Stimulated activated naive B cell treated with anti-CD40 and anti-IgM and Interleukin-4, amounts not matched to agents 10 μg/mL and 1 μg/mL and 100 μg/mL, for 72 hours (primary cell): ENCODE data around the gene RPL27A.
A peak's percentile ranks its signal among the peaks of the same experiment; 100 is the strongest.

Source experiments
- ATAC-seq, 2 donors: fragments of 150-1000 bp; cut with Tn5 transposase; replicated peaks; 2 replicates each; pipeline ENCODE4 v1.10.0; 2021; ENCODE audit warnings: moderate library complexity in 1 of 2
- DNase-seq: peaks from one replicate; pipeline ENCODE4 v3.0.0; 2021
- H3K27ac Mint-ChIP-seq: one replicate; pipeline ENCODE4 v1.8.0; 2022; ENCODE audit warnings: mild to moderate bottlenecking, mixed read lengths
- H3K27me3 Mint-ChIP-seq, 2 donors: one replicate each; pipeline ENCODE4 v1.8.0; 2022; ENCODE audit warnings: mixed read lengths in 2 of 2
- H3K36me3 Mint-ChIP-seq, 2 donors: one replicate each; pipeline ENCODE4 v1.8.0; 2022; ENCODE audit warnings: mixed read lengths in 2 of 2, mild to moderate bottlenecking in 1 of 2
- H3K4me1 Mint-ChIP-seq, 2 donors: one replicate each; pipeline ENCODE4 v1.8.0; 2022; ENCODE audit warnings: mixed read lengths in 2 of 2, mild to moderate bottlenecking in 1 of 2
- H3K4me3 Mint-ChIP-seq, 2 donors: one replicate each; pipeline ENCODE4 v1.8.0; 2022; ENCODE audit warnings: mild to moderate bottlenecking in 2 of 2, mixed read lengths in 2 of 2, moderate library complexity in 1 of 2
- H3K9me3 Mint-ChIP-seq, 2 donors: one replicate each; pipeline ENCODE4 v1.8.0; 2022; ENCODE audit warnings: mixed read lengths in 2 of 2, mild to moderate bottlenecking in 1 of 2

RPL27A gene

DNA sequence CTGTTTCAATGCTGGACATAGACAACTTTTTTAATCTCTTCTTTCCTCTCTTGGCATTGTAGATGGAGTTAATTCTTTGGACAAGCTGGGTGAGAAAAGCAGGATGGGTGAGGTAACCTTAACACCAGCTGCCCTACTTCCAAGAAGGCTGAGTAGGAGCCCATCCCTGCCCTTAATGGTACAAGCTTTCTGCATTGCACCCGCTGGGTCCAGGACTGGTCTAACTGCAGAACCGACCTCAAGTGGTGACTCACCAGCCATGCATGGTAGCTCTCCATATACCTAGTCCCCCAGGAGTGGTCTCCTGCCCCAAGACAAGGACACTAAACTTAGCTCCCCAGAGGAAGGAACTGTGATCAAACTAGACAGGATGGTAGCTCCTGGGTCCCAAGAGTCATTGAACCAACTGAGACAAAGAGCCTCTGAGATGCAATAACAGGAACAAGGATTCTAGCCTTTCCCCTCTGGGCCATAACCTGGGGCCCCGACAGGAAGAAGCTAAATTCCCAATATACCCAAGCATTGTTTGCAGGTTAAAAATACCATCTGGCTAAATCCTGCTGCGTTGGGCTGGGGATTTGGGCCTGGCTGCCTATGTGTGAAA is 32.1 kb downstream of the RPL27A start:
- Mint-ChIP-seq H3K4me1 (peaks cover 13 to 28% of the 10 kb centered on the region in 2 donors), H3K27ac (no peak overlapping the region), H3K4me3 (no peak overlapping the region), H3K36me3 (no peaks in the 10 kb centered on the region), H3K27me3 (no peaks in the 10 kb centered on the region), H3K9me3 (no peaks in the 10 kb centered on the region)
- no peak for ATAC-seq
- no peak for DNase-seq

DNA sequence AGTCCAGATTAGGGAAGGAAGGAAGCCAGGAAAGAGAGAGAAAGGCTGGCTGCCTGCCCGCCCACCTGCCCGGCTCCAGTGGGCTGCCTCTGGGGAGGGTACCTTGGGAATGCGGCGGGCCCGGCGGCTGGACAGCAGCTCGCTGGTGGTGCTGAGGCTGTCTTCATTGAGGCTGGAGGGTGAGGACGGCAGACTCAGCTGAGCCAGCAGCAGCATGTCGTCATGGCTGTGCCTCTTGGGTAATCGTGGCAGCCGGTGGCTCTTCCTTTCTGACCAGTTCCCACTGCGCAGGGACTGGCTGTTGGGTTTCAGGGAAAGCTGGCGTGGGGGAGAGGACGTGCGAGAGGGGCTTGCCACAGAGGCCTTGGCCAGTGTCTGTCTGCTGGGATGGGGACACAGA is 32.9 kb downstream of the RPL27A start:
- H3K27ac Mint-ChIP-seq = no peak overlapping the region
- H3K9me3 Mint-ChIP-seq = no peaks in the 10 kb centered on the region
- no peaks in the 10 kb centered on the region for H3K36me3 Mint-ChIP-seq
- ATAC-seq (no peak), DNase-seq (no peak)
- H3K4me1 Mint-ChIP-seq = peaks cover 13 to 28% of the 10 kb centered on the region in 2 donors
- H3K27me3 Mint-ChIP-seq = peaks cover 3 to 4% of the 10 kb centered on the region in 2 donors
- H3K4me3 Mint-ChIP-seq = no peak overlapping the region

DNA sequence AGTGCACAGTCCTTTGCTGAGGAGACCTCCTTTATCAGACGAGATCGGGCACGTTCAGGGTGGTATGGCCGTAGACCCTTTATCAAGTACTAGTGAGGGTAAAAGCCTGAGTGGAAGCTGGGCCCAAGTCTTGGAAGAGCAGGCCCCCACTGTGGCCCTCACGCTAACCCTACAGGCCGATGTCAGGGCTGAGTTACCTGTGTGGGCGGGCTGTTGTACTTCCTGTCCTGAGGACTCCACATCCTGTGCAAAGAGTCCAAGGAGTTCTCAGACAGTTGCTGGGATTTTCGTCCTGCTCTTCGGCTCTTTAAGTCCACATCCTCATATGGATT is 34.9 kb downstream of the RPL27A start:
- no peaks in the 10 kb centered on the region for H3K9me3 Mint-ChIP-seq

DNA sequence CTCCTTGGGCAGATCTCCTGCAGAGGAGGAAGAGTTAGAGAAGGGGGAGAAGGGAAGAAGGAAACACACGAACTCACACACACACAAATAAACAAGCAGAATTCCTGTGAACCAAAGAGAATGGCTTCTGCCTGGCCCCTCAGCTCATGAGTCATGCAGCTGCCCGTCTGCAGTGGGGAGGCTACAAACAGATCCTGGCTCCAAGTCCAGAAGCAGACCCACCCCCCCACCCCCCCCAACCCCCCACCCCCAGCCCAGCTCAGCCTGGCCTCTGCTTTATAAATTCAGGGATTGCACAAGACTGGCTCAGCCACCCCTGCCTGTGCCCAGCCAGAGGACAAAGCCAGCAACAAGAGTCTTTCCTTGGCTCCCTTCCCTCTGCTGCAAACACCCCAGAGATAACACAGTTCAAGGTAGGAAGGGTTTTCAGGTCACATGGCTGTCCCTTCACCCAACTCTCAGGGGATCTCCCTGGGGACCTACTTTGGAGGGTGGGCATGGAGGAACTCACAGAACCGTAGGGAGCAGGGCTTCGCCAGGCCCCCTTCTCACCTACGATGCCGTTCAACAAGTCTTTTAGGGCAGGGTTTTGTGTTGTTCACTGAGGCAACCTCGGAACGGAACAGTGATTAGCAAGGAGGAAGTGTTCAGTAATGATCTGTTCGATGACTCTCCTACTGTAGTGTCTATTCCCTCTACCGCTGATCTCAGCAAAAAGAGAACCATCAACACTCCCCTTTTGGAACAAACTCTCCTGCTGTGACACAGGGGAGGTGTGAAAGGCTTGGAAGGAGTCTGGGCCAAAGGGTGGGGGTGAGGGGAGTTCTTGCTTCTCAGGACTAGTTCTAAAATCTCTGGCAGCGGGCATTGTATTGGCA is 35.5 kb downstream of the RPL27A start:
- peak; percentile 94 to 97 for ATAC-seq
- Mint-ChIP-seq H3K27me3 (peaks cover 15 to 22% of the 10 kb centered on the region in 2 donors), H3K4me1 (peaks cover 13 to 33% of the 10 kb centered on the region in 2 donors), H3K27ac (peak overlapping the region; percentile 94), H3K4me3 (peak overlapping the region; percentile 63 to 73), H3K9me3 (no peaks in the 10 kb centered on the region), H3K36me3 (no peaks in the 10 kb centered on the region)
- DNase-seq = peak; percentile 19

More for the DNA sequence above, 34.9 kb downstream of the RPL27A start:
- no peak for DNase-seq
- ATAC-seq = no peak
- Mint-ChIP-seq H3K27me3 (peaks cover 11 to 17% of the 10 kb centered on the region in 2 donors), H3K4me1 (peaks cover 13 to 28% of the 10 kb centered on the region in 2 donors), H3K4me3 (peak overlapping the region in 1 of 2 donors; percentile 5), H3K36me3 (no peaks in the 10 kb centered on the region), H3K27ac (peak overlapping the region; percentile 39)

DNA sequence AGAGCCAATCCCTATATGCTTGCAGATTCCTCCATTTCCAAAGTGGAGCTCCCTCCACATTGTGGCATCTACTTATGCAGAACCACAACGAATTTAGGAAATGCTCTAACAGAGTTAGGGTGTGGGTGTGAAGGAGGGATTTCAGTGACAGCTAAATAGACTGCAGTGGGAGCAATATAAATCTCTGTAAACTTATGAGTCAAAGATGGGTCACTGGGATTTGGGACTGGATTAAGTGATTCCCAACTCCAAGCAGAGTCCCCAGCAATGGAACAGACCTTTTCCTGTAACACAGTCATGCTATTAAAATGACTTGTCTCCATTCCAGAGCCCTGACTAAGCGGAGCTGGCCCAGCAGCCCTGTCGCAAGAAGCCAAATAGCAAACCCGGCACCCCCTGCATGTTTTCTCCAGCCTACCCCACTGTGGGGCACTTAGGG is 36.6 kb downstream of the RPL27A start:
- no peaks in the 10 kb centered on the region for H3K36me3 Mint-ChIP-seq
- H3K4me1 Mint-ChIP-seq = peaks cover 13 to 33% of the 10 kb centered on the region in 2 donors
- H3K27ac Mint-ChIP-seq = no peak overlapping the region
- no peak for DNase-seq
- peaks cover 15 to 22% of the 10 kb centered on the region in 2 donors for H3K27me3 Mint-ChIP-seq
- H3K9me3 Mint-ChIP-seq = no peaks in the 10 kb centered on the region
- no peak for ATAC-seq
- no peak overlapping the region for H3K4me3 Mint-ChIP-seq

DNA sequence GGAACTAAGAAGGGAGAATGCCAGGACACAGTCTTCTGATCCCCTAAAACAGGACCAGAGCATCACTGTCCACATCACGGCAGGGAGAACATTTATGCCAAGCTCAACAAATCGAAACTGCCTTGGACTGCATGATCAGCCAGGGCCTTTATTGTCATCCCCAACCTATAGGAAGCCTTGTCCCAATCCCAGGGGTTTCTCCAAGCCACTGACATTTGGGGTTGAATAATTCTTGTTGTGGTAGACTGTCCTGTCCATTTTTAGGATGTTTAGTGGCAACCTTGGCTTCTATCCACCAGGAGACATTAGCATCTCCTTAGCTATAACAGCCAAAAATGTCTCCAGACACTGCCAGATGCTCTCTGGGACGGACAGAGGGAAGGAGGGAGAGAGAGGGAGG is 37.1 kb downstream of the RPL27A start:
- Mint-ChIP-seq H3K27ac (no peak overlapping the region), H3K4me3 (no peak overlapping the region), H3K4me1 (peaks cover 13 to 29% of the 10 kb centered on the region in 2 donors), H3K27me3 (peaks cover 15 to 22% of the 10 kb centered on the region in 2 donors), H3K36me3 (no peaks in the 10 kb centered on the region), H3K9me3 (no peaks in the 10 kb centered on the region)
- no peak for ATAC-seq
- no peak for DNase-seq

DNA sequence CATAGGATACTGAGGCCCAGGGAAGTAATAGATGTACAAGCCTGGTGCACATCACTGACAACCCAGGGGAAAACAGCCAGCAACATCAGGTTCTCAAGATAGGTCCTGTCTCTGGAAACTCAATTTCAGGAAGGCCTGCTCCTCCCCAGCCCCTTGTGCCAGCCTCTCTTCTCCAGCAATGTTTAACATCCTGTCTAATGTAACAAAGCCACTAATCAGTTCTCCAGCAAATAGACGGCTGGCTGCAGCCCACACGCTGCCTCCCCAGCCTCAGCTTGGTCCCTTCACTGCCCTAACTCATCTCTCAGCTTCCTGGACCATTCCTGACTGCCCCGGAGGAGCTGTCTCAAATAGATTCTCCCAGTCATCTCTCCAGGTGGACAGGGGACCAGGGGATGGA is 37.8 kb downstream of the RPL27A start:
- no peak overlapping the region for H3K27ac Mint-ChIP-seq
- H3K4me3 Mint-ChIP-seq = no peak overlapping the region
- peaks cover 13 to 28% of the 10 kb centered on the region in 2 donors for H3K4me1 Mint-ChIP-seq

DNA sequence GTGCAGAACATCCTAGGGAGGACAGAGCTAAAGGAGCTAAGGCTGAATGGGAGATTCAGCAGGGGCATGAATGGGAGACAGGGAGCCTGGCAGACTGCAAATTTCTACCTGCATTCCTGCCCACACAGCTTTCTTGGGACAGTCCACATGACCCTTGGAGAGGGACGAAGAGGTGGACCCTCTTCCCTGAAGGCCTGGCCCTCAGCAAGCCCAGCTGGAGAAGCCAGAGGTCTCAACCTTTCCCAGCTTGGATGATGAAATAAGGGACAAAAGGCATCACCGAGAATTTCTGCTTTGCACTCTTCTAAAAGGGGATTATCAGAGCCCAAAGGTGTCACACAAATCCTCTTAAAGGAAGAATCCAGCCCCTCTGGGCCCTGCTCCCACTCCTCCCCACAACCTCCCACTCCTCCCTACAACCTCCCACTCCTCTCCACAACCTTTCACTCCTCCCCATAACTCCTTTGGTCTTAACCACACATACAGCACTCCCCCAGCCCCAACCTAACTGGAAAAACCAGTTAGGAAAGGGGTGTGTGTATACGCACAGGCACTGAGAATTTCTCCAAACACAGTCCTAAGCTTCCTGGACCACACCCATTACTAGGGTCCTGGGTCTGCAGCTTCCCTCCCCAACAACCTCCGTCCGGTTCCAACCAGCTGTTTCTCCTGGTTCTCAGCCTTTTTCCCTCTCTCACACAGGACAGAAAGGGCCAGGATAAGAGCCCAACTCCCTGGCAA is 38.4 kb downstream of the RPL27A start:
- peaks cover 15 to 22% of the 10 kb centered on the region in 2 donors for H3K27me3 Mint-ChIP-seq
- no peak for DNase-seq
- ATAC-seq = no peak

More for the DNA sequence above, 37.8 kb downstream of the RPL27A start:
- Mint-ChIP-seq H3K9me3 (no peaks in the 10 kb centered on the region), H3K27me3 (peaks cover 15 to 22% of the 10 kb centered on the region in 2 donors), H3K36me3 (no peaks in the 10 kb centered on the region)
- DNase-seq (no peak), ATAC-seq (no peak)

DNA sequence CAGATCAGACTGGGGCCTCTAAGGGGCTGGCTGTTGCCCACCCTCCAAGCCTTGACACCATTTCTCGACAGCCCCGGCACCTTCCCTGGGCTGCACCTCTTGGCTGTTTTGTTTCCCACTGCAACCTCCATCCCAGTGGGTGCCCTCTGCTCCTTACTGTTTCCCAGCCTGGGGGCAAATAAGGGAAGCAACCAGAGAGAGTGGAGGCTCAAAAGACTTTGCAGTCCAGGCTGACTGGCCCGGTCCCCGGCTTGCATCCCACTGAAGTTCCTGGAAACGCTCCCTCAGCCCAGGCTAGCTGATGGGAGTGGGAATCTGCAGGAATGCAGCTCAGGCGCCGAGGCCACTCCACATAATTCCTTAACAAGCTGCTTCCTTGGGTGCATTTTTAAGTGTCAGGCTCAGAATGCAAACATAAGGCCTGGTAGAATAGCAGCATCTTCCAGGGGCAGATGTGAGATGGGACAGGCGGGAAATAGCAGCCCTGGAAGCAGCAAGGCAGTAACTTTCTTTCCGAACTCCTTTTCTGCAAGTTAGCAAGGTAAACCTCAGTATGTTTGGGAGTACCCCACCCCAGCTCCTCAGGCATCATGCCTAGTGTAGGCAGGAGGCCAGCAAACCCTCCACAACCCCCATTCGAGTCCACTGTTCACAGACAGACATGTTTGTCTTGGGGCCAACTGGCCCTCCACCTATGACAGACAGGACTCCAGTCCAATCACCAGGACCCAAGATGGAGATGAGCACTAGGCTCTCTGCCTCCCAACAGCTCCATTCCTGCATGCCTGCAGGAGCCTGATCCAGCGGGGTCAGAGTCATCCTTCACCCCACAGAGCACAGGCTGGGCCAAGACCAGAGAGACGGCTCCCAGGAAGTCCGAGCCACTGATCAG is 39.3 kb downstream of the RPL27A start:
- Mint-ChIP-seq H3K4me1 (peaks cover 13 to 28% of the 10 kb centered on the region in 2 donors), H3K9me3 (no peaks in the 10 kb centered on the region), H3K36me3 (no peaks in the 10 kb centered on the region), H3K4me3 (no peak overlapping the region), H3K27me3 (peaks cover 15 to 22% of the 10 kb centered on the region in 2 donors), H3K27ac (no peak overlapping the region)
- DNase-seq (no peak), ATAC-seq (no peak)

More for the DNA sequence above, 38.4 kb downstream of the RPL27A start:
- H3K9me3 Mint-ChIP-seq = no peaks in the 10 kb centered on the region
- H3K27ac Mint-ChIP-seq = no peak overlapping the region
- H3K36me3 Mint-ChIP-seq = no peaks in the 10 kb centered on the region
- no peak overlapping the region for H3K4me3 Mint-ChIP-seq
- H3K4me1 Mint-ChIP-seq = peaks cover 13 to 28% of the 10 kb centered on the region in 2 donors

DNA sequence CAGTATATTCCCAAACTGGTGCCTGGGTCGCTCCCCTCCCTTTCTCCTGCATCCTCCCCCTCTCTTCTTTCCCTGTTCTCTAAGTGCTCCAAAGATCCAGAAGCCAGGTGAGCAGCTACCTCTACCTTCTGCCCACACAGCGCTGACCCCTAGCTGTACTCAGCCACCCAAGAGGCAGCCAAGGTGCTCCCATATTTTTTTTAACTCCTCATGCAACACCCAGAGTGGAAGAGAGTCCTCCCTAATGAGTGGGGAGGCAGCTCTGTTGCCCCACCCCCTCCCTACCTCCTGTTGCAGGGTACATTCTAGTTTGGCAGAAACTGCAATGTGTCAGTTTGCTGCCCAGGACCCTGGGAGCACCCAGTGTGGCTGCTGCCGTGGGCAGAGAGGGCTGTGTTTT is 40.2 kb downstream of the RPL27A start:
- no peaks in the 10 kb centered on the region for H3K9me3 Mint-ChIP-seq
- ATAC-seq (no peak), DNase-seq (no peak)
- H3K27ac Mint-ChIP-seq = no peak overlapping the region
- H3K4me1 Mint-ChIP-seq = peaks cover 6 to 18% of the 10 kb centered on the region in 2 donors
- H3K36me3 Mint-ChIP-seq = no peaks in the 10 kb centered on the region
- H3K4me3 Mint-ChIP-seq = no peak overlapping the region
- peaks cover 15 to 22% of the 10 kb centered on the region in 2 donors for H3K27me3 Mint-ChIP-seq

DNA sequence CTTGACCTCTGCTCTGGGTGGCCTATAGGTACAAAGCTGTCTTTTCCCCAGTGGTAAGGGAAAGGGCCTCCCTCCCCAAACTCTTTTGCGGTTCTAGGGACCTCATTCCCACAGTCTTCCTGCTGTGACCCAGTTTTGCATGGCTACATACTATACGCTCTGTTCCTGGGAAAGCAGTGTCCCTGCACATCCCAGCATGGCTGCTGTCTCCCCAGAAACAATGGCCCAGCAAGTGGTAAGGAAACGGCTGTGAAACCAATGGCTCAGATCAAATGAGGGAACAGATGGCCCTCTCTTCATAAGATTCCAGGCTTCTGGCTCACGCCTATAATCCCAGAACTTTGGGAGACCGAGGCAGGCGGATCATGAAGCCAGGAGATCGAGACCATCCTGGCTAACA is 41.1 kb downstream of the RPL27A start:
- H3K27ac Mint-ChIP-seq = no peak overlapping the region
- peaks cover 15 to 22% of the 10 kb centered on the region in 2 donors for H3K27me3 Mint-ChIP-seq
- no peaks in the 10 kb centered on the region for H3K36me3 Mint-ChIP-seq
- H3K4me3 Mint-ChIP-seq = no peak overlapping the region
- H3K4me1 Mint-ChIP-seq = peaks cover 3 to 13% of the 10 kb centered on the region in 2 donors
- no peak for DNase-seq
- ATAC-seq = no peak
- no peaks in the 10 kb centered on the region for H3K9me3 Mint-ChIP-seq

DNA sequence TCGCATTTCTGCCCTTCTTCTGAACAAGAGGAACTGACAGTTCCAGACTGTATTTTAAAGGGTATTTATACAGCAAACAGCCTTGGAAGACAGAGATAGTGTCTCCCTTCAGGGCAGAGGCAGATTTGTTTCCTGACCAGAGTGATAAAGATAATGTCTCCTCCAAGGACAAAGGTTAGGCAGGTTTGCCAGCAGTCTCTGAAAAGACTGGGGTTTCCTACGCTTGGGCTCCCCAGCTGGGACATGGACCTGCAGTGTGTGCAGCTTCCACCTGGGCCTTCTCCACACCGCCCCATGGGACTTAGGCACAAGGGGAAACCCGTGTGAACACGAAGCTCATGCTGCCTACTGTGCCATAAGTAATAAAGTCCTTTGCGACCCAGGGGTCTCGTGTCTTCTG is 42.1 kb downstream of the RPL27A start:
- DNase-seq (no peak), ATAC-seq (no peak)
- H3K9me3 Mint-ChIP-seq = no peaks in the 10 kb centered on the region
- peaks cover 3 to 11% of the 10 kb centered on the region in 2 donors for H3K4me1 Mint-ChIP-seq
- no peak overlapping the region for H3K27ac Mint-ChIP-seq
- no peak overlapping the region for H3K4me3 Mint-ChIP-seq
- peaks cover 15 to 22% of the 10 kb centered on the region in 2 donors for H3K27me3 Mint-ChIP-seq
- no peaks in the 10 kb centered on the region for H3K36me3 Mint-ChIP-seq

DNA sequence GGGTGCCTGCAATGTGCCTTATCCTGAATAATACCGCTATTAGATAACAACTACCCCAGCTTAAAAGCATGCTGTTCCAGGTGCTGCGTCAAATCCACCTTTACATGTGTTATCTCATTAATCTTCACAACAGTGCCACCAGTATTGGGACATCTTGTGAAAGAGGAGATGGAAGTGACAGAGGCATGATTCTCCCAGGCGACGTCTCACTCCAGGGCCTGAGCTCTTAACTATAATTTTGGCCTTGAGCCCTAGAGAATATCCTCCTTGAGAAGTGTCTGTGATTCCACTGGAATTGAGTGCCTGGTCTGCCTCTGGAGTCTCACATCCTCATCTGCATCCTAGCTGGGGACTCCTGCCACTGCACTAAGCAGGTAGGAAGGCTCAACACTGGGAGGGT is 43.8 kb downstream of the RPL27A start:
- no peak overlapping the region for H3K4me3 Mint-ChIP-seq
- H3K9me3 Mint-ChIP-seq = no peaks in the 10 kb centered on the region
- DNase-seq (no peak), ATAC-seq (no peak)
- H3K27me3 Mint-ChIP-seq = peaks cover 5 to 9% of the 10 kb centered on the region in 2 donors
- no peaks in the 10 kb centered on the region for H3K36me3 Mint-ChIP-seq
- H3K4me1 Mint-ChIP-seq = peaks cover 7 to 18% of the 10 kb centered on the region in 2 donors
- no peak overlapping the region for H3K27ac Mint-ChIP-seq
